Endothelial cell (in vitro differentiated cells): ENCODE measurements around the gene HTR2B. TPM values are rescaled to one million over a fixed set of nuclear protein-coding genes. Genes with fewer than 3 reads are reported as not detected.

Experiments used
- DNase-seq: peaks from one replicate; pipeline ENCODE4 v3.0.0; 2021; ENCODE audit warnings: low spot score
- H3K27ac Mint-ChIP-seq: one replicate; pipeline ENCODE4 v1.8.0; 2021; ENCODE audit warnings: mixed read lengths, inconsistent platforms; ENCODE audit not compliant: unreplicated experiment
- H3K27me3 Mint-ChIP-seq: one replicate; pipeline ENCODE4 v1.8.0; 2021; ENCODE audit warnings: mild to moderate bottlenecking, moderate library complexity, mixed read lengths, inconsistent platforms; ENCODE audit not compliant: unreplicated experiment
- H3K36me3 Mint-ChIP-seq: one replicate; pipeline ENCODE4 v1.8.0; 2021; ENCODE audit warnings: mild to moderate bottlenecking, low read depth, mixed read lengths, inconsistent platforms; ENCODE audit not compliant: unreplicated experiment
- H3K4me1 Mint-ChIP-seq: one replicate; pipeline ENCODE4 v1.8.0; 2021; ENCODE audit warnings: mild to moderate bottlenecking, mixed read lengths, inconsistent platforms; ENCODE audit not compliant: unreplicated experiment
- H3K4me3 Mint-ChIP-seq: one replicate; pipeline ENCODE4 v1.8.0; 2021; ENCODE audit warnings: mild to moderate bottlenecking, mixed read lengths, inconsistent platforms; ENCODE audit not compliant: unreplicated experiment
- H3K9me3 Mint-ChIP-seq: one replicate; pipeline ENCODE4 v1.8.0; 2021; ENCODE audit warnings: mixed read lengths, inconsistent platforms; ENCODE audit not compliant: unreplicated experiment
- total RNA-seq: library from RNA; stranded (reverse); fragmentation: NEBNext Ultra II Directional; extraction: Animal tissue kit (Norgen Biotek cat#: 25700); gene quantifications from one replicate; pipeline ENCODE4 v1.2.1, GENCODE V29; 2021; ENCODE audit not compliant: unreplicated experiment
- TF ChIP-seq, protein P1 (sequence below): fragments of 200-600 bp; sonication (generic); IDR thresholded peaks from one replicate; pipeline ENCODE4 v1.5.0; 2021; ENCODE audit warnings: antibody characterized with exemption; ENCODE audit not compliant: unreplicated experiment

HTR2B gene
- total RNA-seq, 1 donor from 2014 or later, result 0.80 TPM

DNA sequence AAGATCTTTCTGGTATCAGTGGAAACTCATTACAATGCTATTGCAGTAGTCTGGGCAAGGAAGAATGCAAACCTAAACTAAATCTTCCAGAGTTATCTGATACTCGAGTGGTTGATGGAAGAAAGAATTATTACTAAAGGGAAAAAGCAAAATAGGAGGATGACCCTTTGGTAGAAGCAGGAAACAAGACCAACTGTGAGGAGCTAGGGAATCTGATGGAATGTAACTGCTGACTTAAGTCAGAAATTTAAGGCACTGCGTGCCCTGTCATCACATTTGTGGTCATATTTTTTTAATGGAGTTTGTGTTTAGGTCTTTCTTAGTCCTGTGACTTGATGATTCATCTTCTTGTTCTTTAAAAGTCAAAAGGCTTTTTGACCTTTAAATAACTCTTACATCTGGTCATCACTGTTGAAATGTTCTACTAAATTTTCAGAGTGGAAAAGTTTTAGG, 37.1 kb upstream of the HTR2B start:
- H3K9me3 Mint-ChIP-seq, result no peaks in the 10 kb centered on the region
- no peak for DNase-seq
- TF ChIP-seq, protein P1, sequence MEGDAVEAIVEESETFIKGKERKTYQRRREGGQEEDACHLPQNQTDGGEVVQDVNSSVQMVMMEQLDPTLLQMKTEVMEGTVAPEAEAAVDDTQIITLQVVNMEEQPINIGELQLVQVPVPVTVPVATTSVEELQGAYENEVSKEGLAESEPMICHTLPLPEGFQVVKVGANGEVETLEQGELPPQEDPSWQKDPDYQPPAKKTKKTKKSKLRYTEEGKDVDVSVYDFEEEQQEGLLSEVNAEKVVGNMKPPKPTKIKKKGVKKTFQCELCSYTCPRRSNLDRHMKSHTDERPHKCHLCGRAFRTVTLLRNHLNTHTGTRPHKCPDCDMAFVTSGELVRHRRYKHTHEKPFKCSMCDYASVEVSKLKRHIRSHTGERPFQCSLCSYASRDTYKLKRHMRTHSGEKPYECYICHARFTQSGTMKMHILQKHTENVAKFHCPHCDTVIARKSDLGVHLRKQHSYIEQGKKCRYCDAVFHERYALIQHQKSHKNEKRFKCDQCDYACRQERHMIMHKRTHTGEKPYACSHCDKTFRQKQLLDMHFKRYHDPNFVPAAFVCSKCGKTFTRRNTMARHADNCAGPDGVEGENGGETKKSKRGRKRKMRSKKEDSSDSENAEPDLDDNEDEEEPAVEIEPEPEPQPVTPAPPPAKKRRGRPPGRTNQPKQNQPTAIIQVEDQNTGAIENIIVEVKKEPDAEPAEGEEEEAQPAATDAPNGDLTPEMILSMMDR, result no peak
- no peak overlapping the region for H3K4me3 Mint-ChIP-seq
- no peaks in the 10 kb centered on the region for H3K27me3 Mint-ChIP-seq
- H3K4me1 Mint-ChIP-seq, result peaks cover 21% of the 10 kb centered on the region
- H3K27ac Mint-ChIP-seq, result peak overlapping the region; percentile 76
- peaks cover 8% of the 10 kb centered on the region for H3K36me3 Mint-ChIP-seq

DNA sequence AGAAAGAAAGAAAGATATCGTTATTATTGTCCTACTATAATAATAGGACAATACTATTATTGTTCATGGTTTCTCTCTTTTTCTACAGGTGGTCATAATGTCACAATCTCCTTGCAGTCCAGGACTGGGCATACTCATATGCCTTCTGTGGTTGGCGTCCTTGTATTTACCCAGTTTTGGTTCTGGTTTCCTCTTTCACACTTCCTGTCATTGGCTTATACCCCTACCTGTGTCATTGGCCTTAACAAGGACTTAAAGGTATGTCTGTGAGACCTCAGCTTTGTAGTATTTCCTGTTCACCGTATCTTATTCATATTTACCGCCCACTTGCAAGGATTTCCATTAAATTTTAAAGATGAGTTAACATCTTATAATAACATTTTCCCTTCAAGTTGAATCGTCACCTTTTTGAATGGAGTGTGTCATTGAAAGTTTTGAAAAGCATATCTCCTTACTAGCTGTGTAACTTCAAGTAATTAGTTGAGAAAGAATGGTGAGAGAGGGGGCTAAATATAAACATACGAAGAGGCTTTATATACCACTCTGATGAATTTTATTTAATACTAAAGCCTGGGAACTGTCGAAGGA, 36.5 kb upstream of the HTR2B start:
- H3K36me3 Mint-ChIP-seq, result peaks cover 2% of the 10 kb centered on the region

DNA sequence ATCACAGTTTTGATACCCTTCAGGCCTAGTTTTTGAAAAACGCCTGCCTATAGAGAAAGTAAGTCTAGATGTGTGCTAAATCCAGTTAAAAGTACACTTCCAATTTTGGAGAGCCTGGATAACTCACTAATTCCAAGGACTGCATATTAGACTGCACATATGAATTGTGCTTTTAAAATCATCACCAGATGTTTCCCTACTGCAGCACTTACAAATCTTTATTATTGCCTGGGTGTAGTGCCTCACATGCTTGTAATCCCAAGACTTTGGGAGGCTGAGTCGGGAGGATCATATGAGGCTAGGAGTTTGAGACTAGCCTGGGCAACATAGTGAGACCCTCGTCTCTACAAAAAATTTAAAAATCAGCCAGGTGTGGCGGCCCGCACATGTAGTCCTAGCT, 35.9 kb upstream of the HTR2B start:
- DNase-seq, result no peak
- Mint-ChIP-seq H3K4me1 (peaks cover 21% of the 10 kb centered on the region), H3K36me3 (no peaks in the 10 kb centered on the region), H3K9me3 (no peaks in the 10 kb centered on the region), H3K4me3 (no peak overlapping the region), H3K27me3 (no peaks in the 10 kb centered on the region), H3K27ac (peak overlapping the region; percentile 54)
- TF ChIP-seq, protein P1, result no peak

More for the DNA sequence above, 36.5 kb upstream of the HTR2B start:
- Mint-ChIP-seq H3K27ac (peak overlapping the region; percentile 76), H3K27me3 (no peaks in the 10 kb centered on the region), H3K9me3 (no peaks in the 10 kb centered on the region), H3K4me3 (no peak overlapping the region), H3K4me1 (peaks cover 21% of the 10 kb centered on the region)
- TF ChIP-seq, protein P1, result no peak
- DNase-seq, result no peak

DNA sequence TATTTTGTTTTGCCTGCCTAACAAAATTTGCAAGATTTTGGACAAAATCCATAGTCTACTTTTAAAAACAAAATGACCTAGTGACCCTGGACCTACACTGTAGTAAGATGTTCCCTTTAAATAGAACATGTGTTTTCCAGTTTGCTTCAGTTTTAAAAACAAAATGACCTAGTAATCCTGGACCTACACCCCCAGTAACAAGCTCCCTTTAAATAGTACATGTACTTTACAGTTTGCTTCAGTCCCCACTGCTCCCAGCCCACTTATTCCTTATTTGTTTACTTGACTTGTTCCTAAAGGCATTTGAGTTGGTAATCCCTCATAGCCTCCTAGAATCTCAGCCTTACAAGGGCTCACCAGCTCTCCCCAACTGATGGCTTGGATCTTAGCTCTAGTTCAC, 34.5 kb upstream of the HTR2B start:
- TF ChIP-seq, protein P1, result no peak
- no peak overlapping the region for H3K27ac Mint-ChIP-seq
- peaks cover 21% of the 10 kb centered on the region for H3K4me1 Mint-ChIP-seq
- H3K9me3 Mint-ChIP-seq, result no peaks in the 10 kb centered on the region
- DNase-seq, result no peak
- H3K36me3 Mint-ChIP-seq, result no peaks in the 10 kb centered on the region
- H3K4me3 Mint-ChIP-seq, result no peak overlapping the region
- H3K27me3 Mint-ChIP-seq, result no peaks in the 10 kb centered on the region

DNA sequence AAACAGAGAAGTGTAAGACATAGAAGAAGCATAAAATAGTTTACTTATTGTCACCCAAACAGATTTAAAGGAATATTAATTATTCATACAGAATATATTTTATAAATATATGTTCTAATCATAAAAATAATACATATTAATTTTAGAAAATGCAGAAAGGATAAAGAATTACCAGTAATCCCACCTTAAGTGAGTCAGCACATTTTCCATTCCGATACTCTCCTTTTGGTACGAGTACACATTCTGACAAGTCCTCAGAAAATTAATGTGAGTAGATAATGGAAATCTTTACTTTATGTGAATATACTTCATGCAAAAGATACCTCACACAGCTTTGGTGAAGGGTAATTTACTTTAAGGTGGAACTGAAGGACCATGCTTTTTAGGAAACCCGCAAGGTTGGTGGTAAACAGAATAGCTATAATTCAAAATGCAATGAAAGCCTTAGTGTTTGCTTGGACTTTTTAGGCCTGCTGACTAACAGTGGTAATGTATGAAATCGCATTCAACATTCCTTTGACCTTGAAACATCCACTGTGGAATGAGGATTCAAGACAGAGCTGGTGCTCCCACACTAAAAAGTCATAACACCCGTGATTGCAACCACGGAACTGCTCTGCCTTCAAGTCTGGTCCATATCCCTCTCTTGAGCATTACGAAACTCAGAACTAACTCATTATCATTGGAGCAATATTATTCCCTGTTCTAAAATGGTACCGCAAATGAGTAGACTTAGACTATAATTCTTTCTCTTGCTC, 28.1 kb upstream of the HTR2B start:
- Mint-ChIP-seq H3K4me1 (no peaks in the 10 kb centered on the region), H3K27ac (no peak overlapping the region), H3K27me3 (no peaks in the 10 kb centered on the region), H3K9me3 (no peaks in the 10 kb centered on the region), H3K4me3 (no peak overlapping the region), H3K36me3 (peaks cover 9% of the 10 kb centered on the region)
- no peak for DNase-seq
- TF ChIP-seq, protein P1, result no peak
